IMR-90 (cell line): ENCODE results near the gene MRM2. TPM values are rescaled to one million over a fixed set of nuclear protein-coding genes. Genes with fewer than 3 reads are reported as not detected.

ENCODE experiments used
- ATAC-seq: fragments of 200-7000 bp; cut with Tn5 transposase; 2 replicates; pipeline ENCODE4 v1.9.1; 2020; ENCODE audit warnings: low read depth, mild to moderate bottlenecking, moderate library complexity
- BruUV-seq: library from RNA; stranded (reverse); fragments of 400-500 nt; replicated peaks from 2 replicates; lab custom pipeline; 2021; lab: Mats Ljungman, UMichigan
- CTCF ChIA-PET: fragments of 300-600 bp; formaldehyde crosslinking; extraction: SDS; loops from one replicate; lab custom pipeline; 2021; ENCODE audit warnings: antibody characterized with exemption; lab: Yijun Ruan, JAX
- POLR2A ChIA-PET: fragments of 300-600 bp; sonication (Branson Sonifier 250); formaldehyde crosslinking; loops from one replicate; lab custom pipeline; 2022; ENCODE audit warnings: antibody characterized with exemption; ENCODE audit not compliant: unreplicated experiment; lab: Charles Lee
- DNase-seq: peaks from one replicate; pipeline ENCODE4 v3.0.0; 2013
- H2AFZ ChIP-seq: replicated peaks from 2 replicates; pipeline ENCODE3; 2013; ENCODE audit warnings: low read length, mild to moderate bottlenecking; ENCODE audit not compliant: poor library complexity
- H2AK5ac ChIP-seq: 2 replicates; pipeline ENCODE4 v1.6.1; 2013; ENCODE audit warnings: low read depth, low read length, inconsistent platforms
- H2AK9ac ChIP-seq: replicated peaks from 2 replicates; pipeline ENCODE3; 2013; ENCODE audit warnings: mild to moderate bottlenecking, low read depth, low read length, moderate library complexity; ENCODE audit not compliant: poor library complexity
- H2BK120ac ChIP-seq: 2 replicates; pipeline ENCODE4 v1.6.1; 2013; ENCODE audit warnings: low read depth, low read length, inconsistent platforms
- H2BK15ac ChIP-seq: 3 replicates; pipeline ENCODE4 v1.6.1; 2013; ENCODE audit warnings: low read depth, low read length, inconsistent platforms
- H2BK20ac ChIP-seq: 2 replicates; pipeline ENCODE4 v1.6.1; 2013; ENCODE audit warnings: low read depth, mild to moderate bottlenecking, inconsistent platforms, low read length, moderate library complexity
- H2BK5ac ChIP-seq: 2 replicates; pipeline ENCODE4 v1.6.1; 2013; ENCODE audit warnings: mild to moderate bottlenecking, low read depth, low read length, inconsistent platforms; ENCODE audit not compliant: poor library complexity, severe bottlenecking
- H3K14ac ChIP-seq: replicated peaks from 2 replicates; pipeline ENCODE4 v1.6.1; 2013; ENCODE audit warnings: low read depth, low read length, inconsistent platforms
- H3K18ac ChIP-seq: 2 replicates; pipeline ENCODE4 v1.6.1; 2013; ENCODE audit warnings: low read depth, low read length, control low read depth
- H3K23ac ChIP-seq: 2 replicates; pipeline ENCODE4 v1.6.1; 2013; ENCODE audit warnings: low read depth, low read length, inconsistent platforms
- H3K27ac ChIP-seq: 2 replicates; pipeline ENCODE4 v1.5.1; 2013; ENCODE audit warnings: mild to moderate bottlenecking, control low read depth, low read length; ENCODE audit not compliant: insufficient read depth
- H3K27me3 ChIP-seq: 2 replicates; pipeline ENCODE4 v1.6.1; 2013; ENCODE audit warnings: low read length; ENCODE audit not compliant: control insufficient read depth, insufficient read depth
- H3K36me3 ChIP-seq: 2 replicates; pipeline ENCODE4 v1.6.1; 2013; ENCODE audit warnings: low read length, mixed read lengths; ENCODE audit not compliant: control insufficient read depth, insufficient read depth
- H3K4ac ChIP-seq: 2 replicates; pipeline ENCODE4 v1.6.1; 2013; ENCODE audit warnings: low read depth, low read length, inconsistent platforms
- H3K4me1 ChIP-seq: 2 replicates; pipeline ENCODE4 v1.6.1; 2013; ENCODE audit warnings: low read length, mixed read lengths; ENCODE audit not compliant: control insufficient read depth, insufficient read depth
- H3K4me2 ChIP-seq: 2 replicates; pipeline ENCODE4 v1.6.1; 2013; ENCODE audit warnings: low read depth, mild to moderate bottlenecking, control low read depth, low read length, moderate library complexity
- H3K4me3 ChIP-seq: 2 replicates; pipeline ENCODE4 v1.5.1; 2013; ENCODE audit warnings: low read depth, mild to moderate bottlenecking, control low read depth, low read length, moderate library complexity; ENCODE audit not compliant: insufficient read depth
- H3K56ac ChIP-seq: 2 replicates; pipeline ENCODE4 v1.6.1; 2013; ENCODE audit warnings: low read length, inconsistent platforms; ENCODE audit not compliant: insufficient read depth; ENCODE audit errors: extremely low read depth
- H3K79me1 ChIP-seq, 2 experiments: 2 replicates each; pipeline ENCODE4 v1.6.1; 2013; ENCODE audit warnings: low read length in 2 of 2, inconsistent platforms in 1 of 2, low read depth in 1 of 2
- H3K9ac ChIP-seq: 2 replicates; pipeline ENCODE4 v1.6.1; 2013; ENCODE audit warnings: low read depth, low read length, control low read depth
- H3K9me1 ChIP-seq: 2 replicates; pipeline ENCODE4 v1.6.1; 2013; ENCODE audit warnings: low read length, inconsistent platforms; ENCODE audit not compliant: insufficient read depth
- H3K9me3 ChIP-seq: 2 replicates; pipeline ENCODE4 v1.6.1; 2013; ENCODE audit warnings: low read length; ENCODE audit not compliant: control insufficient read depth, insufficient read depth
- H4K20me1 ChIP-seq: 2 replicates; pipeline ENCODE4 v1.6.1; 2013; ENCODE audit warnings: low read length, inconsistent platforms; ENCODE audit not compliant: insufficient read depth
- H4K5ac ChIP-seq: 2 replicates; pipeline ENCODE4 v1.6.1; 2013; ENCODE audit warnings: mild to moderate bottlenecking, low read depth, low read length, control low read depth
- H4K8ac ChIP-seq, 2 experiments: 2 replicates each; pipeline ENCODE4 v1.6.1; 2013; ENCODE audit warnings: low read depth in 2 of 2, low read length in 2 of 2, control low read depth in 1 of 2, inconsistent platforms in 1 of 2
- H4K91ac ChIP-seq: 2 replicates; pipeline ENCODE4 v1.6.1; 2013; ENCODE audit warnings: low read depth, low read length, inconsistent platforms; ENCODE audit not compliant: insufficient read depth
- BHLHE40 ChIP-seq: fragments of 150-350 bp; IDR thresholded peaks from 2 replicates; pipeline ENCODE4 v1.6.1; 2016; ENCODE audit warnings: mild to moderate bottlenecking, low read depth, low read length
- CEBPB ChIP-seq: IDR thresholded peaks from 2 replicates; pipeline ENCODE4 v1.6.1; 2012; ENCODE audit warnings: low read depth, low read length, improper control_type of control experiment
- CTCF ChIP-seq: conservative IDR thresholded peaks from 2 replicates; pipeline ENCODE4 v1.5.1; 2012; ENCODE audit warnings: mild to moderate bottlenecking, low read depth, low read length, improper control_type of control experiment
- ELK1 ChIP-seq: fragments of 150-350 bp; IDR thresholded peaks from 2 replicates; pipeline ENCODE4 v1.6.1; 2016; ENCODE audit warnings: low read depth, mild to moderate bottlenecking, low read length, moderate library complexity, borderline replicate concordance
- FOS ChIP-seq: fragments of 150-350 bp; IDR thresholded peaks from 2 replicates; pipeline ENCODE4 v1.6.1; 2016; ENCODE audit warnings: low read depth, low read length
- MAFK ChIP-seq: IDR thresholded peaks from 2 replicates; pipeline ENCODE4 v1.6.1; 2012; ENCODE audit warnings: low read depth, low read length, improper control_type of control experiment
- MAZ ChIP-seq: IDR thresholded peaks from 2 replicates; pipeline ENCODE4 v1.6.1; 2012; ENCODE audit warnings: low read depth, mild to moderate bottlenecking, low read length, improper control_type of control experiment, moderate library complexity, borderline replicate concordance
- MXI1 ChIP-seq: IDR thresholded peaks from 2 replicates; pipeline ENCODE4 v1.6.1; 2012; ENCODE audit warnings: low read depth, mild to moderate bottlenecking, low read length, moderate library complexity, borderline replicate concordance
- POLR2A ChIP-seq: IDR thresholded peaks from 2 replicates; pipeline ENCODE4 v1.6.1; 2012; ENCODE audit warnings: mild to moderate bottlenecking, low read depth, low read length
- RAD21 ChIP-seq: IDR thresholded peaks from 2 replicates; pipeline ENCODE4 v1.6.1; 2012; ENCODE audit warnings: low read length, improper control_type of control experiment
- RFX5 ChIP-seq: IDR thresholded peaks from 2 replicates; pipeline ENCODE4 v1.8.0; 2012; ENCODE audit warnings: low read depth, mild to moderate bottlenecking, low read length, moderate library complexity
- USF2 ChIP-seq: fragments of 150-350 bp; IDR thresholded peaks from 2 replicates; pipeline ENCODE4 v1.6.1; 2017; ENCODE audit warnings: mild to moderate bottlenecking, antibody characterized with exemption, low read length, low read depth
- WGBS, 2 experiments: methylation state at CpG; one replicate each; pipeline versions ENCODE4 v1.1.5 to v1.1.7; 2013; ENCODE audit warnings: missing lambda C conversion rate in 2 of 2; ENCODE audit not compliant: insufficient read length in 1 of 2; ENCODE audit errors: extremely low coverage in 2 of 2; 5-methylcytosine and 5-hydroxymethylcytosine counted together
- dilution Hi-C: fragments of 300-500 bp; cut with HindIII; formaldehyde crosslinking; loops from one replicate; pipeline ENCODE4 v1.14.3; 2018; ENCODE audit warnings: low sequenced_read_pairs; ENCODE audit not compliant: unreplicated experiment
- in situ Hi-C: fragments of 300-500 bp; cut with MboI; formaldehyde crosslinking; loops from 3 replicates; pipeline ENCODE4 v1.14.3; 2019; ENCODE audit warnings: low sequenced_read_pairs, inconsistent platforms, mixed read lengths
- intact Hi-C: fragments of 100-400 bp; cut with micrococcal nuclease; formaldehyde crosslinking; loops from 2 replicates; pipeline ENCODE4 v1.10.0; 2022
- polyA plus RNA-seq, 3 experiments: library from polyadenylated mRNA; depleted of rRNA; stranded (reverse); fragments of >200 nt; gene quantifications; 2 replicates each; pipeline ENCODE4 v1.2.3, GENCODE V29; 2012; ENCODE audit warnings: low replicate concordance in 1 of 3
- total RNA-seq: library from RNA; depleted of rRNA; stranded (reverse); fragments of >200 nt; gene quantifications from 2 replicates; pipeline ENCODE4 v1.2.3, GENCODE V29; 2012

The MRM2 gene
- total and polyA plus RNA-seq, 2 of the 4 experiments (the other 2 are of a cell fraction), result 19.1 to 23.8 TPM

GRCh38 chr7:2198760-2199159, 43.2 kb downstream of the MRM2 start:
- no peak for DNase-seq

More at GRCh38 chr7:2198760-2199159, 43.2 kb downstream of the MRM2 start:
- no peaks in the 10 kb centered on the region for H3K9me3 ChIP-seq
- H3K27ac ChIP-seq, result no peak overlapping the region
- H3K36me3 ChIP-seq, result peaks cover 23% of the 10 kb centered on the region
- ChIA-PET CTCF (no interaction called here), POLR2A (no interaction called here)
- H3K14ac ChIP-seq, result no peak overlapping the region
- no peak overlapping the region for H2BK15ac ChIP-seq
- in situ Hi-C loops, result no loop called here
- dilution Hi-C loops, result no loop called here
- no peak overlapping the region for H3K18ac ChIP-seq
- 78% methylated on average over 5 of the region's 10 CpGs; no CpG with 5 or more reads in 1 of the 2 experiments for WGBS, 2 experiments
- no TSS peak for BruUV-seq
- no peak overlapping the region for H2AFZ ChIP-seq
- H3K4me3 ChIP-seq, result no peak overlapping the region
- H4K8ac ChIP-seq, result no peak overlapping the region
- H3K23ac ChIP-seq, result no peak overlapping the region
- peaks cover 4% of the 10 kb centered on the region for H4K20me1 ChIP-seq
- no peak overlapping the region for H3K4me2 ChIP-seq
- no peaks in the 10 kb centered on the region for H3K27me3 ChIP-seq
- no peak overlapping the region for H3K4ac ChIP-seq
- H2BK5ac ChIP-seq, result no peak overlapping the region
- no peak overlapping the region for H2AK5ac ChIP-seq
- H4K5ac ChIP-seq, result no peak overlapping the region
- H4K91ac ChIP-seq, result no peak overlapping the region
- H3K79me1 ChIP-seq, result peaks cover under 1 to 21% of the 10 kb centered on the region in 2 experiments
- no peak for TF ChIP-seq POLR2A
- no peak for TF ChIP-seq MXI1
- no peak for TF ChIP-seq FOS
- no peak for TF ChIP-seq MAFK
- TF ChIP-seq USF2, result no peak
- TF ChIP-seq BHLHE40, result no peak
- TF ChIP-seq MAZ, result no peak
- TF ChIP-seq CEBPB, result no peak
- no peak for TF ChIP-seq CTCF
- TF ChIP-seq RFX5, result no peak
- TF ChIP-seq RAD21, result no peak
- no peak for TF ChIP-seq ELK1
- H2AK9ac ChIP-seq, result no peak overlapping the region
- intact Hi-C loops, result no loop called here
- no peak overlapping the region for H2BK20ac ChIP-seq
- H3K9ac ChIP-seq, result no peak overlapping the region
- H2BK120ac ChIP-seq, result no peak overlapping the region
- no peak for ATAC-seq
- peaks cover 1% of the 10 kb centered on the region; the same call in 1 of the 2 replicates for H3K4me1 ChIP-seq
- H3K9me1 ChIP-seq, result 0 out of 2 replicates have a peak, but pooled peaks cover under 1% of the 10 kb centered on the region
- no peak overlapping the region for H3K56ac ChIP-seq
